Activated CD8-positive, alpha-beta memory T cell treated with anti-CD3 and anti-CD28 coated beads, Interleukin-2, amount 50 U/mL, for 4 hours (primary cell): Measurements from ENCODE around the gene SYNE3.

Experiments used
- DNase-seq: peaks from one replicate; pipeline ENCODE4 v3.0.0-alpha.2; 2020

SYNE3 gene

DNA sequence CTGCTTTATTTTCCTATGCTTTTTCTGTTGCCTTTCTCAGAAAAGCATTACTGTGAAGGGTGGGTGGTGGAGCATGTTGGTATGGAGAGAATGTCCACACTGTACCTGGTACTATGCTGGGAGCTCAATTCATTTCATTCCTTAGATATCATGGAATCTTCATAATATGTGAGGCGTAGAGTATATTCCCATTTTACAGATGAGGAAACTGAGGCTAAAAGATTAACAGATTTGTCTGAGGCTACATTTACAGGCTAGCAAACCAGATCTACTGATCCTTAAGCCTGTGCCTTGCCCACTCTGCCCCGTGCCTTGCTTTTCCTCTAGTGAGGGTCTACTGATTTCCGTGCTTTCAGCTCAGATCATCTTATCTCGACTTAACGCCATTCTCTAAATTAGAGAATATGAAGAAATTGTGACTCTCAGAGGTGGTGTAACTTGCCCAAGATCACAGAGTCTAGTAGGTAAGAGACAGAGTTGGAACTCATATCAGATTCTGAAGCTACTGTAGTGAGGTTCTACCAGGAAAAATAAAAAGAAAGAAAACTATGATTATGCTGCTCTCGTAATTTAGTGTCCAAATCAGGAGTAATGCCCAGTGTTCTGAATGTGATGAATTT, 23.9 kb upstream of the SYNE3 start:
- no peak for DNase-seq

DNA sequence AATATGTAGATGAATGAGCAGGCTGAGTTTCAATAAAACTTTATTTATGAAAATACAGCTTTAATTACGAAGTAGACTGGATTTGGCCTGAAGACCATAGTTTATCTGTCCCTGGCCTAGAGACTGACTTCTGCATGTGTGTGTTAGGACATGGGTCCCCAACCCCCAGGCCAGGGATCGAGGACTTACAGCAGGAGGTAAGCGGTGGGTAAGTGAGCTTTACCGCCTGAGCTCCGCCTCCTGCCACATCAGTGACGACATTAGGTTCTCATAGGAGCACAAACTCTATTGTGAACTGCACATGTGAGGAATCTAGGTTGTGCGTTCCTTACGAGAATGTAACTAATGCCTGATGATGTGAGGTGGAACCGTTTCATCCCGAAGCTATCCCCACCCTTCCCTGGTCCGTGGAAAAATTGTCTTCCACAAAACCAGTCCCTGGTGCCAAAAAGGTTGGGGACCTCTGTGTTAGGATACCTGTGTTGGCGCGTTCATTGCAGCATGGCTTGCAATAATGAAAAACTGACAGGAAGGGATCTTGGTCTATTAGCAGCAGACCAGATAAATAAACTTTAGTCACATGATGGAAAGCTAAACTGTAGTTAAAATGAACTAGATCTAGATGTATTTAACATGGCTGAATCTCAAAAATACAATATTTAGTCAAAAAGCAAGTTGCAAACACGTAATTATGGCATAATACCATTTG, 22.5 kb upstream of the SYNE3 start:
- no peak for DNase-seq

DNA sequence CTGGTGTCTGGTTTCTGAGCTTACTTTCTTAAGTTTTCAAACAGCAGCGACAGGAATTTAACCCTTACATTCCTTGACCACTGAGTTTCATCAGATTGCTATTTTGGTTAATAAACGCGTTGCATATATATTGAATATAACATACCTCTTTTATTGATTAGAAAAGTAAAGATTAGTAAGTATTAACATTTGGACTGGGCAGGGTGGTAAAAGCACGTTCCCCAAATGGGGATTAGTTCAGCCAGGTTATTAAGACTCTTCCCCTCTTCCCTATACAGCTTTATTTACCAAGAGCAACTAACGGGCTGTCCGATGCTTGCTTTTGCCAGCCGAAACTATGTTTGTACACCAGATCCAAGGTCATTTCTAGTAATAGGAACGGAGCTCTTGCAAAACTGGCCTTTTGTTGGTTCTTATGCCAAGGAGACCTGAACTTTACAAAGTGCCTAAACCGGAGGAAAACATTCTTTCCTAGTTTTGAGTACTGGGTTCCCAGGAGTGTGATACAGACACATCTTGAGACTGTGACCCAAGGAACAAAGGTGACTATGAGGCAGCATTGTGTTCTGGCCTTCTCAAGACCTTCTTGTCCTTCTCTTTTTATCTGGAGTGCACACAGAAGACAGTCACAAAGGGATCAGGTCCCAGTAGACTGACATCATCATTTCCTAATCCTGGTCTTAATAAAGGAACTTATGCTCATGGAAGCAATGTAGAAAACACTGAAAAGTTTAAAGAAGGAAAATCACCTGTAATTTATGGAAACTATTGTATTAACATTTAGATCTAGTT, 21.0 kb upstream of the SYNE3 start:
- DNase-seq: no peak

DNA sequence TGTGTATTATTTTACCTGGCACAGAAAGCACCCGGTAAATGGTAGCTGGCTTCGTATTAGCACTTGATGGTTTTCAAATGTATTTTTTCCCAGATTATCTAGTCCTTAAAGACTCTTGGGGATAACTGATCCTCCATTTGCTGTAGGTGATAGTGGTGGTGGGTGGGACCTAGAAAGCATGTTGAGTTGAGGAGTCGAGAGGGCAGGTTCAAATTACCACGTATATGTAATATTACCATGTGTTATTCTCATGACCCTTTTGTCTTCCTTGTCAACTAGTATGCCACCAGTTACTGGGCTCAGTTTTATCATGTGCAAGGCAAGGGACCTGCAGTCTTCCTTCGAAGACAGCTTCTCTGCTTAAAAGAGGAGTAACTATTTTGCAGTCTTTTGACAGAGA, 20.2 kb upstream of the SYNE3 start:
- no peak for DNase-seq

DNA sequence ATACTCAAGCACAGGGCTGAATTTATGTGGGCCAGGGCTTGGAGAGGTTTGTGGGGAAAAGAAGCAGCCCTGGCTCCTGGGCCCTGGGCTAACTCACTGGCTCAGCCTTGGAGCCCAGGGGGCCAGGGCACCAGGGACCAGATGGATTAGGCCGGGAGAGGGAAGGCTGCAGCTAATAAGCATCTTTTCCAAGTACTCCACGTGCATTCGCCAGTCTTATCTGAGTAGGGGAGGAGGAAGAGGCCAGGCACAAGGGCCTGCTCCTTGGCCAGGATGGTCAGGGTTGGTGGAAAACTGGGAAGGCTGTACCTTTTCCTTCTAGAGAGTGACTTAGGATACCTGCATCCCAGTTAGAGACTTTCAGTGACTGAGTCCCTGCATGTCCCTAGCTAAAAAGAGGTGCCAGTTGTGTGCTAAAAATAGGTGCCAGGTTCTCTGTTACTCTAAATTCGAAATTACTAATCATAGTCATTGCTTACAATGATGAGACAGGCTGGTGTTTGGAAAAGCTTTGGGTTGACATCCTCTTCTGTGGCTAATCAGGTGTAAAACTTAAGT, 19.7 kb upstream of the SYNE3 start:
- DNase-seq: no peak

DNA sequence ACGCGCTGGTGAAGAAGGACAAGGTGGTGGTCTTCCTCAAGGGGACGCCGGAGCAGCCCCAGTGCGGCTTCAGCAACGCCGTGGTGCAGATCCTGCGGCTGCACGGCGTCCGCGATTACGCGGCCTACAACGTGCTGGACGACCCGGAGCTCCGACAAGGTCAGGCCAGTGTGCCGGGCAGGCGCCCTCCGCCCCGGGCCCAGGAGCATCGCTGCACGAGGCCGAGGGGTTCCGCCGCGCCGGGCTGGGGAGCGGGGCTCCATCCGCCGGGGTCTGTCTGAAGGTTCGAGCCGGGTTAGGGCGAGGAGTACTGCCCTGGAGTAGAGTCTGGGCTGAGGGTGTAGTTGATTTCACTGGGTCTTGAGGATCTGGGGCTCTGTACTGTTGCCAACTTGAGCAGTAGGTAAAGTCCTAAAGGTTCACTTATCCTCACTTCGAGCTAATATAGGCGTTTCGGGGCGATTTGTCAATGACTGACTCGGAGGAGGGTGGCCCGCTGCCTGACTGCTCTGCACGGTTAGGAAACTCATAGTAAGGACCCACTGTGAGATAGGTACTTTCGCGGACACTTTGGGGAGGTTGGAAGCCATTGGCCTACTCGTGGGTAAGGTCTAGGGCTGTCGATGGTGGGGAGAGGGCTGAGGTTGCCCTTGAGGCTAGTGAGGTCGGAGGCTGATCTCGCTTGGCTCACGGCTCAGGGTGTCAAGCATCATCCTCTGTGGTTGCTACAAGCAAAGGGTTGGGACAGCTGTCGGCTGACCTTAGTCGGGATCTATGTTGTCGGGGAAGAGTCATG, 19.0 kb upstream of the SYNE3 start:
- no peak for DNase-seq

DNA sequence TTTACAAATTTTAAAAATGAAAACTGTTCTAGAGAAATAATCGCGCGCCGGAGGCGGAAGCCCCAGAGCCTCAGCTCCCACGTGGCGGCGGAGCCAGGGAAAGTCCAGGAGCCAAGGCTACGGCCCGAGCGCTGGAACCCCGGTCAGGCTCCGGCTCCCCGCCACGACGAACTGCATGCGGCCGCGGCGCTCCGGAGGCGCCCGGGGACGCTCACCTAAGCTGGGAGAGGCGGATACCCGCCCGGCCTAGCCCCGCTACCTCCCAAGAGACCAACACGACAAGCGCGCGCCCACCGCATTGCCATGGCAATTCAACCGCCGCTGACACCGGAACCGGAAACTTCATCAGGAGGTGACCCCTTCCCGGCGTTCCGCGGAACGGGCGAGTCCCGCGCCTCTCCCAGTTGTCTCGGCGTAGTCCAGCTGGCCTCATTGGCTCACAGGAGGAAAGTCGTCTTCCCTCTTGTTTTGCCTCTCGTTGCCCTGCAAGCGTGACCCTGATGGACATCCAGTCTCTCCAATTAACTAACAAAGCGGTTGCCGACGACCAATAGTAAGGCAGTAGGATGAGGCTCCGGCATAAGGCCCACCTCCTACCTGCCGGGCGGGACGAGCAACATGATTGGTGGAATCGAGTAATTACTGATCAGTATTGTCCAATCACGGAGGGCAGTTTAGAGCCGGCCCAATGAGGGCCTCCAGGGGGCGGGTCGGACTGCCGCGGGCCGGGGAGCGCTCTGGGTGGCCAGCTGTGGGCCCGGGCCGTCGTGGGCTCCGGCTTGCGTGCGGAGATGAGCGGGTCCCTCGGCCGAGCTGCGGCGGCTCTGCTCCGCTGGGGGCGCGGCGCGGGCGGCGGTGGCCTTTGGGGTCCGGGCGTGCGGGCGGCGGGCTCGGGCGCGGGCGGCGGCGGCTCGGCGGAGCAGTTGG, 18.1 kb upstream of the SYNE3 start, which contains the start of gene GLRX5:
TSS of gene GLRX5 (plus strand) at position 752 of the 927 bp plus-strand sequence. CDS start at position 792, 40 bp downstream.
- peak; percentile 95 for DNase-seq

DNA sequence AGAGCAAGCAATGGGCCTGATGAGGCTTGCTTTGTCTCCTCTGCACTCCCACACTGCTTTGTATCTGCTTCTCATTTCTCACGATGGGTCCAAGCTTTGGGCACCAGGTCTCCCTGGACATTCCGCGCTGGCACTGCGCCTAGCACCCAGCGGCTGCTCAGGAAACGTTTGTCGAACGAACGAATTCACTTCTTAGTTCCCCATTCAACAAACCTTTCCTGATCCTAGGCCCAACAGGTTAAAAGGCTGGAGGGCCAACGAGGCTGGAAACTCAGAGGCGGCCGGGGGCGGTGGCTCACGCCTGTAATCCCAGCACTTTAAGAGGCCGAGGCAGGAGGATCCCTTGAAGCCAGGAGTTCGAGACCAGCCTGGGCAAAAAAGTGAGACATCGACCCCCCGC, 17.4 kb upstream of the SYNE3 start:
- DNase-seq: no peak

DNA sequence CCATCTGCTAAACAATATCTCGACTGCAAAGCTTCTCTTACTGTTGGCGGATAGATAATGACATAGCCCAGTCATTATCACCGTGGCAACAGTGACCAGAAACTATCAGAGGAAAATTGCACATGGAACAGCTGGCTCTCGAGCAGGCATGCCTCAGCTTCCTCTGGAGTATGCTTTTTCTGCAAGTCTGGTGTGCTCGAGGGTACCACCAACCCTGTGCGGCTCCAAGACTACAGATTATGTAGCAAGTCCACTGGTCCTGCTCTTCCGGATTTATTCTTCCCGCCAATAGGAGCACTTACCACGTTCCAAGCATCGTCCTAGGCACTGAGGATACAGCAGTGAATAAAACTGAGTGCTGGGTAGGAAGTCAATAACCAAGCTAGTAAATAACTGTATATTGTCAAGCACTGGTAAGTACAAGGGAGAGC, 17.0 kb upstream of the SYNE3 start:
- DNase-seq: no peak

DNA sequence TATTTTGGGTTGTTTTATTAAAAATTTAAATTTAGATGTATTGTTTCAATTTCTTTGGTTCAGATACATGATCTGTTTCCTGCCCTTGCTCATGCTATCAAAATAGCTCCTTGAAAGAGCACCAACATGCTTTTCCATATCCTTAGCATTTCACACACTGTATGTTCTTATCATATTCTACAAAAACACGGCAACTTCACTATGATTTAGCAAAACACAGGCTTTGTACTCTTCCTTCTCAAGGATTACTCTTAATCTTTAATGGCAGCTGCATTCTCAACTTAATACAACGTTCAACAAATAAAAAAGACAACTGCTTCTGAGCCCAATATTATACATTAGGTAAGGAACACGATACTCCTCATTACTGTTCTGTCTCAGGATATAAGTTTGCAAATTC, 15.5 kb upstream of the SYNE3 start:
- no peak for DNase-seq

DNA sequence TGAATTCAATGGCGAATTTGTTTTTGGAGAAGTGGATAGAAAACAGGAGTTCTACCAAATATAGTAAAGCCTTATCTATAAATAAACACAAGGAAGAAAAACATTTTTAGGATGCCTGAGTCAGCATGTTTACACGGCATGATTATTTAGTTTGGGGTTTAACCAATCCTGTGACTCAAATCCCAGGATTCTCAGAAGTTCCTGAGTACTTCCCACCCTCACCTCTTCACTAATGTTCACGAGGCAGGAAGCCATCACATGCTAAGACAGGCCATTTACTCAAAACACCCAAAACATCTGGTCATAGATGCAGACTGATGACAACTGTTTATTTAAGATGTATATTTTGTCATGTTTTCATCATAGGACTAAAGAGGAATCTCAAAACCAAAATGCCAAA, 15.0 kb upstream of the SYNE3 start:
- no peak for DNase-seq

DNA sequence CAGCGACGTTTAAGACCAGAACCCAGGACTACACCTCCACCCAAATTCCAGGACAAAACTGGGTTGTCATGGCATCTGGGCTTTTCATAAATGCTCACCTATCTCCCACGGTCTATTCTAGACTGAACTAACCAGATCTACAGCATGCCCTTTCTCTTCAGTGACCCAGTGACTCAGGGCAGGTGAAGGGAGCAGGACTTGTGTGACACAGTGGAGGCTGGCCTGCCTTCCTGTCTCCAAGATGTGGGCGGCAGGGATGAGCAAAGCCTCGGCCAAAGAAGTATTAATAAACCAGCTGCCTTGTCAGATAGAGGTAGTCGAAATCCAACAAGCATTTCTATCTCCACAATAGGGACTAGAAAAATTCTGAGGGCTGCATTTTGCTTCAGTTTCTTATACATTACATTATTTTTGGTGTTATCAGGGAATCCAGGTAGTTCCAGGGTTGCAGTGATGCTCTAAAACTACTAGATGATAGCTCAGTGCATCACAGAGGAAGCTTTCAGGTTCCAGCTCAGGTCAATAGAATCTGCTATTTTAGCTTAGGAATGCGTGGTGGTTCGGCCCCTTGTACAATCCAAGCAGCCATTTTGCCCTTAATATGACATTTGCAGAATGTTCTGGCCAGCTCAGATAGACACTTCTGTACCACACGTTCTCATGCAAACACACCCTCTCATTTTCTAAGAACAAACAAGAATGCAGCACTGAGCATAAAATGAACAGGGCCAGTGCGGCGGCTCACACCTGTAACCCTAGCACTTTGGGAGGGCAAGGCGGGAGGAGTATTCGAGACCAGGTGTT, 14.2 kb upstream of the SYNE3 start:
- no peak for DNase-seq

DNA sequence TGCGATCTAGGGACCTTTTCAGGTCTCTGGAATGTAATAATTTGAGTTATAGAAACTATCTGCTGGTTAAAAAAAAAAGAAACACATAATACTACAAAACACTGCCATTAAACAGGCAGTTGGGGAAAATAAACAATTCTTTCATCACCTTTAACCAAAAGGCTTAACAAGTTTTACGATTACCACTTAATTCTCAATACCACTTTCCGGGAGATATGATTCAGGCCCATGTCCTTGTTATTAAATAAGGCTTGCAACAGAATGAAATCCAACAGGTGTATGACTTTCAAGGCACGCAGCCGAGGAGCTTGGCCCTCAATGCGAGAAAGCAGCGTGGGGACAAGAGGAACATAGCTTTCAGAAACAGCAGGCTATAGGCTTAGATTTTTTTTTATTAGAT, 12.8 kb upstream of the SYNE3 start:
- DNase-seq: no peak

DNA sequence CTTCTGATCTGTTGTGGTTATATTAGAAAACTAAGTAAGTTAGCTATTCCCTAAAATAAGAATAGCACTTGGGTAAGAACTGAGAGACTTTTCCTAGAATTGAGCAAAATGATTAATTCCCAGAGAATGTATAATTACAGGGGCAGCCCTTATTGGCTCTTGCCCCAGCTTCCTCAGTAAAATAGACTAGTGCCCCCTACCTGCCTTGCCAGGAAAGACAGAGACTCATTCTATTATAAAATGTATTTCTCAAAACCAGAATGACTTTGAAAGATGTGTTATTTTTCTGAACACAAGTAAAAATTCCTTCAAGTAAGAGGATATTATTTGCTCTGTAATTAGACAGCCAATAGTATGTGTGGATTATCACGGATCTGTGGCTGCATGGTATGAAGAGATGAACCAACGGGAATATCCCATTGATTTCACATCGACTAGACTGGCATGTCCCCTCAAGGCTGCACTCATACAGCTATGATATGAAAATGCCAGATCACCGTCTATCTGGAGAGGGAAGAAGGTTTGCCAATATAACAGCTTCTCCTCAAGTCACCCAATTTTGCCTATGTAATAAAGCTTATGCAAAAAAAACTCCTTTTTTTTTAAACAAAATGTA, 11.0 kb upstream of the SYNE3 start:
- DNase-seq: peak; percentile 48

DNA sequence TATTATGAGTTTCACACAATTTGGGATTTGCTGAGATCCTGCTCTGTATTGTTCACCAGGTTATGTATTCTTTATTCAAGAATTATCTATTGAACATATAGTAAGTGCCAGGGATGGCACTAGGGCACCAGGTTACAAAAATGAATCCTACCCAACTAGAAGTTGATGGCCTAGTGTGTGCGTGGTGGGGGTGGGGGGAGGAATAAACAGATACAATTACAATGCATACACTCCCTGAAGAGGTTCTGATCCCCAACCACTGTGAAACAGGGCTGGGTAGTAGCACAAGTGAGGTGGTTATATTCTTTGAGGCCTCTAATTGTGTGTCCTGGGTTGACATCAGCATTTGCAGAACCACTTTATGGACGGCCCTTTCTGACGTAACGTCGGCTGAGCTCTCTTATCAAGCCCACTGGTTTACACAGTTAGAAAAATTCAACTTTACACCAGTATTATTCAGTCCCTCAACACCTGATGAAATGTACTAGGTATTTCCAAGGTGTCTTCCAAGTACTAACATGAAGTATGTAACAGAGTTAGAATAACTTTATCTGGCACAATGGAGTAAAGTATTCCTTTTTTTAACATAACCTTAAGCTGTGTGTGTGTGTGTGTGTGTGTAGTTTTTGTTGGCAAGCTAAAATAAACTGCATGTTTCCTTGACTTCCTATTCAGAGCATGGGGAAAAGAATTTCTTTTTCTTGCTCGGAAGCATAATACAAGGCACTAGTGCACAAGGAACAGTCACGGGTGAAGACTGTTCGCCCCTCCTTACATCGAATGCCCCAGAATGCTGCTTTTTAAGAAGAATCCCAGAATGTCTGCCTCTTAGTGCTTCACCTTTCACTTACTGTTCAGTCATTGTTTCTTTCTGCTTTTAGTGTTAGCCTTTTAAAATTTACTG, 10.3 kb upstream of the SYNE3 start:
- no peak for DNase-seq

DNA sequence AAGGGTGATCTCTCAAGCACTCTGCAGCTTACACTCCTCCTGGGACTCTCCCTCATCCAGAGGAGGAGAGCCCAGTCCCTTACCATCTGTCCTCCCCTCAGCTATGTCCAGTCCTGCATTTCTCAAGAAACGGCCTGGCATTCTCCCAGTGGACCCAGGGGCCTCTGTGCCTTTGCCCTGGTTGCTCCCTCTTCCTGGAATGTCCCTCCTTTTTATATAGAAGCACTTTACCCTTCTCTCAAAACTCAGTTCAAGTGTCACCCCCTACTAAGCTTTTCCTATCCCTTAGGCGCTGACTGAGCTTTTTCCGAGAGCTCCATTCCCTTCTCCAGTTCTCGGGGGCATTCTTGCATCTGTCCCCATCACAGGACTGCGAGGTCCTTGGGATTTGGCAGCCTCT, 9.5 kb upstream of the SYNE3 start:
- no peak for DNase-seq

DNA sequence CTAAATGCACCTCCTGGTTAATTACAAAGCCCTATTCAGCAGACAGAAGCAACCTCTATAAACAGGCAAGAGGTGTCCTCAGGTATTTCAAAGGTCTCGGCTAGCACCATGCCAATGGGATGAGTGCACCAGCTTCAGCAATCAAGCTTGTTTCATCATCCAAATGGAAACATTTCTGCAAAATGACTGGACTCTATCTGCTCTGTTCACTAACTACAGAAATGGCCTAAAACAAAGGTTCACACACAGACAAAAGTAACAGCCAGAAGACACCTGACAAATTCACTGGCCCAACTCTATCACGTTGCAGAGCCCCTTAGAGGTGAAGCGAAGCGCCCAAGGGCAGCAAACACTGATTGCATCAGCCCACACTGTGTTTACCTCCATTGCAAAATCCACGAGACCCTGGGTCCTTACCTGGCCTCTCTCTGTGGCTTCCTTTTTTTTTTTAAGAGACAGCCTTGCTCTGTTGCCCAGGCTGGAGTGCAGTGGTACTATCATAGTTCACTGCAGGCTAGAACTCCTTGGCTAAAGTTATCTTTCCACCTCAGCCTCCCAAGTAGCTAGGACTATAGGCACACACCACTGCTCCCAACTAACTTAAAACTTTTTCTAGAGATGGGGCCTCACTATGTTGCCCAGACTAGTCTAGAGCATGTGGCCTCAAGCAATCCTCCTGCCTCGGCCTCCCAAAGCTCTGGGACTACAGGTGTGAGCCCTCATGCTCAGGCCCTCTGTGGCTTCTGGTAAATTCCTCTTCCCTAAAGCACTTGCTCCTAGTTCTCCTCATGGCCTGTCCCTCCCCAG, 8.5 kb upstream of the SYNE3 start:
- DNase-seq: no peak

DNA sequence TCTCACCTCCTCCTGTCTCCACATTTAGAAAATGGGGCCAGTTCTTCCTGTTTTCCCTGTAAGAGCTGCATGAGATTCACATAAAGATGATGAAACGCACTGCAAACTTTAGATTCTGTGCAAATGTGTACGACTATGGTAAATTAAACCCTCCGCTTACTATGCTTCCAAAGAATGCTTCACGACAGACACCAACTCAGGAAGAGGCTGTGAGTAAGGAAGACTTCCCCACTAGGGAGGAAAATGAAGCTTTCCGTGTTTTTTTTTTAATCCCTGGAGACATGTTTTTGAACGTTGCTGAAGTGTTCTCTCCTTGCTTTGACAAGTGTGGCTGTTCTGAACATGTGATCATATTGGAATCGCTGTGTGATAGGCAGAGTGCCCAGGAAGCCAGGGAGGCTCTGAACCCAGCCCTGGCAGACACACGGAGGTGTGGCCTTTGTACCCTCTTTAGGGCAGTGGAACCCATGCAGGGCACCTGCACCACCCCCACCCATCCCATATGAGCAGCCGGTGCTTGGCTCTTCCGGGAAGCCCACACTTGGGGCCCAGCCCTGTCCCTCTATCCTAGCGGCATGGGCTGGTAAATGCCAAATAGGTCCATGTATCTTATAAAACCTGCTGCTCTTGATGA, 7.5 kb upstream of the SYNE3 start:
- peak; percentile 17 for DNase-seq
